Gastrocnemius medialis (tissue), 4 donors: Measurements from ENCODE around the gene TK2. TPM values are rescaled to one million over a fixed set of nuclear protein-coding genes. Genes with fewer than 3 reads are reported as not detected.
"Not testable (repeated sequence)": the region's sequence is repeated elsewhere in the genome, so short reads cannot be mapped to it uniquely, and the experiment has no call there.

ENCODE experiments used
- ATAC-seq, 2 donors: fragments of 150-250 bp; one replicate each; pipeline ENCODE4 v1.9.1; 2016
- DNase-seq, 2 donors: peaks; one replicate each; pipeline ENCODE4 v3.0.0-alpha.2; 2019
- H3K27ac ChIP-seq, 4 donors: fragments of 200-600 bp; sonication (generic); 1 replicate in 1 of 4; 2 replicates in 3 of 4; pipeline ENCODE4 v1.5.1; 2016 to 2018; ENCODE audit warnings: mild to moderate bottlenecking in 2 of 4, moderate library complexity in 1 of 4
- H3K27me3 ChIP-seq, 3 donors: fragments of 200-600 bp; sonication (generic) in 2 of 3; 1 replicate in 1 of 3; 2 replicates in 2 of 3; pipeline versions ENCODE4 v1.5.1 to v1.6.0; 2016 to 2019; ENCODE audit warnings: mild to moderate bottlenecking in 1 of 3, moderate library complexity in 1 of 3
- H3K36me3 ChIP-seq, 2 donors: fragments of 200-600 bp; sonication (generic) in 1 of 2; one replicate each; pipeline ENCODE4 v1.5.1; 2017 to 2018
- H3K4me1 ChIP-seq, 2 donors: fragments of 200-600 bp; sonication (generic) in 1 of 2; one replicate each; pipeline ENCODE4 v1.5.1; 2016 to 2017; ENCODE audit warnings: mild to moderate bottlenecking in 2 of 2
- H3K4me3 ChIP-seq, 4 donors: fragments of 200-600 bp; sonication (generic) in 3 of 4; 1 replicate in 1 of 4; 2 replicates in 3 of 4; pipeline ENCODE4 v1.5.1; 2016 to 2019; ENCODE audit warnings: mild to moderate bottlenecking in 2 of 4
- H3K9me3 ChIP-seq, 3 donors: fragments of 200-600 bp; sonication (generic) in 2 of 3; 1 replicate in 1 of 3; 2 replicates in 2 of 3; pipeline ENCODE4 v1.5.1; 2016 to 2019
- CTCF ChIP-seq, 5 experiments: fragments of 450-650 bp in 3 of 5; fragments of 200-600 bp in 2 of 5; sonication (generic) in 2 of 5; IDR thresholded peaks in 4 of 5; conservative IDR thresholded peaks in 1 of 5; 1 replicate in 4 of 5; 2 replicates in 1 of 5; pipeline ENCODE4 v1.5.1; 2016 to 2019; ENCODE audit warnings: antibody characterized with exemption in 5 of 5, mild to moderate bottlenecking in 3 of 5, moderate library complexity in 3 of 5
- POLR2A ChIP-seq, 2 donors: fragments of 450-650 bp; IDR thresholded peaks; one replicate each; pipeline ENCODE4 v1.6.1; 2017; ENCODE audit warnings: antibody characterized with exemption in 2 of 2, mild to moderate bottlenecking in 2 of 2, moderate library complexity in 2 of 2
- in situ Hi-C, 4 donors: fragments of 200-750 bp; cut with MboI; loops; one replicate each; pipeline versions ENCODE4 v1.15.0 to v1.8.0; 2017; ENCODE audit warnings: low sequenced_read_pairs in 4 of 4
- intact Hi-C: fragments of 100-400 bp; cut with DNase I; formaldehyde crosslinking; loops from one replicate; pipeline ENCODE4 v1.15.1; 2023; ENCODE audit warnings: low total_unique reads
- total RNA-seq, 4 donors: library from RNA; depleted of rRNA; stranded (reverse); fragments of >200 nt; gene quantifications; one replicate each; pipeline versions ENCODE4 v1.1.0 to v1.2.3, GENCODE V29; 2016

Gene TK2
- total RNA-seq, 4 donors from 2014 or later, result 10.6 to 22.7 (median 15.5) TPM

GRCh38 chr16:66568355-66568754 is 18.4 kb upstream of the TK2 start:
- in situ Hi-C loops, result no loop called here
- ATAC-seq, result no peak
- Histone ChIP-seq H3K27ac (no peak overlapping the region), H3K36me3 (peaks cover 0 to 7% of the 10 kb centered on the region in 2 donors), H3K9me3 (no peaks in the 10 kb centered on the region), H3K4me1 (no peaks in the 10 kb centered on the region), H3K4me3 (no peak overlapping the region), H3K27me3 (no peaks in the 10 kb centered on the region)
- TF ChIP-seq POLR2A (IDR thresholded peaks at IDR 0.05), result no peak
- TF ChIP-seq CTCF (IDR thresholded peaks at IDR 0.05 in 4 of 5, conservative IDR thresholded peaks at IDR 0.05 in 1 of 5), result no peak
- no peak for DNase-seq
- intact Hi-C loops, result no loop called here

GRCh38 chr16:66567270-66567669 is 17.3 kb upstream of the TK2 start:
- H3K4me3 ChIP-seq, H3K36me3 ChIP-seq, in situ Hi-C loops, ATAC-seq, H3K9me3 ChIP-seq, DNase-seq, H3K27ac ChIP-seq, intact Hi-C loops, H3K27me3 ChIP-seq, H3K4me1 ChIP-seq: not testable (repeated sequence)

- Histone ChIP-seq H3K27me3 (no peaks in the 10 kb centered on the region), H3K9me3 (no peaks in the 10 kb centered on the region), H3K36me3 (peaks cover 0 to 7% of the 10 kb centered on the region in 2 donors), H3K4me3 (no peak within 1 kb of the TSS), H3K27ac (no peak within 1 kb of the TSS), H3K4me1 (no peaks in the 10 kb centered on the region)
- ATAC-seq (no peak), DNase-seq (no peak)
- TF ChIP-seq POLR2A (IDR thresholded peaks at IDR 0.05), result no peak
- TF ChIP-seq CTCF (IDR thresholded peaks at IDR 0.05 in 4 of 5, conservative IDR thresholded peaks at IDR 0.05 in 1 of 5), result no peak
- in situ Hi-C loops, result no loop called here
- intact Hi-C loops, result no loop called here
Observed at GRCh38 chr16:66566051-66566901, 16.4 kb upstream of the TK2 start, which contains the start of gene CMTM1. TSS of gene CMTM1 (plus strand) at chr16:66566439. CDS start at chr16:66566514, 75 bp downstream.

- no peak overlapping the region for H3K4me3 ChIP-seq
- no peaks in the 10 kb centered on the region for H3K4me1 ChIP-seq
- no peaks in the 10 kb centered on the region for H3K9me3 ChIP-seq
- intact Hi-C loops (no loop called here), in situ Hi-C loops (no loop called here)
- no peaks in the 10 kb centered on the region for H3K27me3 ChIP-seq
- H3K36me3 ChIP-seq, result peaks cover 0 to 7% of the 10 kb centered on the region in 2 donors
- ATAC-seq, result no peak
- DNase-seq, result no peak
- no peak overlapping the region for H3K27ac ChIP-seq
- TF ChIP-seq CTCF (IDR thresholded peaks at IDR 0.05 in 4 of 5, conservative IDR thresholded peaks at IDR 0.05 in 1 of 5) (no peak), POLR2A (IDR thresholded peaks at IDR 0.05) (no peak)
Observed at GRCh38 chr16:66563574-66564334, 13.8 kb upstream of the TK2 start.

- ATAC-seq (no peak), DNase-seq (no peak)
- in situ Hi-C loops (no loop called here), intact Hi-C loops (no loop called here)
- no peaks in the 10 kb centered on the region for H3K4me1 ChIP-seq
- no peak overlapping the region for H3K4me3 ChIP-seq
- no peaks in the 10 kb centered on the region for H3K27me3 ChIP-seq
- H3K36me3 ChIP-seq, result peaks cover 0 to 7% of the 10 kb centered on the region in 2 donors
- H3K27ac ChIP-seq, result no peak overlapping the region
- TF ChIP-seq CTCF (IDR thresholded peaks at IDR 0.05 in 4 of 5, conservative IDR thresholded peaks at IDR 0.05 in 1 of 5) (no peak), POLR2A (IDR thresholded peaks at IDR 0.05) (no peak)
- no peaks in the 10 kb centered on the region for H3K9me3 ChIP-seq
Observed at GRCh38 chr16:66562986-66563385, 13.1 kb upstream of the TK2 start.
